ENCODE results near the gene PTPRE.
"Not testable (repeated sequence)": the region's sequence is repeated elsewhere in the genome, so short reads cannot be mapped to it uniquely, and the experiment has no call there.

PTPRE gene

GRCh38 chr10:128081720-128082119 lies 174.8 kb downstream of the PTPRE start:
- DNase-seq, result no peak

GRCh38 chr10:128083191-128083895 lies 176.4 kb downstream of the PTPRE start:
- DNase-seq, result no peak

GRCh38 chr10:128084364-128084763 lies 177.5 kb downstream of the PTPRE start:
- no peak for DNase-seq

GRCh38 chr10:128084991-128085390 lies 178.1 kb downstream of the PTPRE start:
- no peak for DNase-seq

GRCh38 chr10:128086003-128086863 lies 179.3 kb downstream of the PTPRE start:
- DNase-seq, result no peak

GRCh38 chr10:128087146-128087883 lies 180.4 kb downstream of the PTPRE start:
- peak; percentile 17 for DNase-seq

- DNase-seq, result no peak
These were observed 181.2 kb downstream of the PTPRE start for GRCh38 chr10:128087884-128088709.

- no peak for DNase-seq
These were observed 184.8 kb downstream of the PTPRE start for GRCh38 chr10:128091636-128092210.

- DNase-seq, result no peak
These were observed 185.6 kb downstream of the PTPRE start for GRCh38 chr10:128092454-128092853.

- DNase-seq, result not testable (repeated sequence)
These were observed 187.7 kb downstream of the PTPRE start for GRCh38 chr10:128094596-128094995.

- peak; percentile 60 for DNase-seq
These were observed 188.3 kb downstream of the PTPRE start for GRCh38 chr10:128095027-128095752.

- DNase-seq, result peak; percentile 25
These were observed 189.0 kb downstream of the PTPRE start for GRCh38 chr10:128095753-128096469.

- no peak for DNase-seq
These were observed 189.7 kb downstream of the PTPRE start for GRCh38 chr10:128096486-128097199.

- DNase-seq, result no peak
These were observed 190.9 kb downstream of the PTPRE start for GRCh38 chr10:128097783-128098182.

- no peak for DNase-seq
These were observed 191.7 kb downstream of the PTPRE start for GRCh38 chr10:128098631-128099030.

- no peak for DNase-seq
These were observed 193.0 kb downstream of the PTPRE start for GRCh38 chr10:128099901-128100300.

GRCh38 chr10:128101901-128102300 lies 195.0 kb downstream of the PTPRE start:
- no peak for DNase-seq

GRCh38 chr10:128102480-128103228 lies 195.8 kb downstream of the PTPRE start:
- DNase-seq, result no peak

- peak; percentile 50 for DNase-seq
These were observed 196.4 kb downstream of the PTPRE start for GRCh38 chr10:128103229-128103714.

Data from CD4-positive, alpha-beta T cell treated with Interleukin-21 for 1 hour (primary cell).